Loucy (cell line): ENCODE measurements around the gene C1QTNF4.
"Not testable (repeated sequence)": the region's sequence is repeated elsewhere in the genome, so short reads cannot be mapped to it uniquely, and the experiment has no call there.

Experiments used
- H2AFZ ChIP-seq: fragments of 200-600 bp; sonication (generic); 2 replicates; pipeline ENCODE4 v1.6.0; 2016; ENCODE audit warnings: antibody characterized with exemption, mild to moderate bottlenecking, low read length, moderate library complexity
- H3F3A ChIP-seq: fragments of 200-600 bp; 2 replicates; pipeline ENCODE4 v1.6.0; 2016; ENCODE audit warnings: antibody characterized with exemption, low read depth, mild to moderate bottlenecking
- H3K27me3 ChIP-seq: fragments of 200-600 bp; sonication (generic); 2 replicates; pipeline ENCODE4 v1.6.1; 2014; ENCODE audit warnings: low read length, mild to moderate bottlenecking; ENCODE audit not compliant: insufficient read depth, poor library complexity, severe bottlenecking
- H3K36me3 ChIP-seq: fragments of 200-600 bp; sonication (generic); 2 replicates; pipeline ENCODE4 v1.6.1; 2016; ENCODE audit warnings: low read length; ENCODE audit not compliant: insufficient read depth
- H3K4me1 ChIP-seq: fragments of 200-600 bp; sonication (generic); 2 replicates; pipeline ENCODE4 v1.5.1; 2014; ENCODE audit warnings: low read length, mild to moderate bottlenecking; ENCODE audit not compliant: insufficient read depth, poor library complexity, severe bottlenecking
- H3K4me2 ChIP-seq: fragments of 200-600 bp; sonication (generic); 2 replicates; pipeline ENCODE4 v1.6.0; 2014; ENCODE audit warnings: antibody characterized with exemption, low read length, low read depth, mild to moderate bottlenecking; ENCODE audit not compliant: poor library complexity, severe bottlenecking
- H3K4me3 ChIP-seq: fragments of 200-600 bp; sonication (generic); 2 replicates; pipeline ENCODE4 v1.5.1; 2014; ENCODE audit warnings: low read length, mild to moderate bottlenecking, mixed read lengths; ENCODE audit not compliant: poor library complexity, severe bottlenecking
- H3K79me2 ChIP-seq: fragments of 200-600 bp; sonication (generic); 2 replicates; pipeline ENCODE4 v1.6.1; 2014; ENCODE audit warnings: low read length; ENCODE audit not compliant: insufficient read depth
- H3K9ac ChIP-seq: fragments of 200-600 bp; sonication (generic); 2 replicates; pipeline ENCODE4 v1.6.0; 2014; ENCODE audit warnings: mild to moderate bottlenecking, low read depth, low read length, moderate library complexity; ENCODE audit not compliant: poor library complexity, severe bottlenecking
- H3K9me2 ChIP-seq: fragments of 200-600 bp; sonication (generic); replicated peaks from 2 replicates; pipeline ENCODE4 v1.6.1; 2016; ENCODE audit warnings: low read depth, low read length, mixed read lengths
- H3K9me3 ChIP-seq: fragments of 200-600 bp; sonication (generic); 2 replicates; pipeline ENCODE4 v1.6.1; 2014; ENCODE audit warnings: mild to moderate bottlenecking, antibody characterized with exemption, low read length, low read depth; ENCODE audit not compliant: insufficient read depth
- H4K20me1 ChIP-seq: fragments of 200-600 bp; sonication (generic); 2 replicates; pipeline ENCODE4 v1.6.0; 2014; ENCODE audit warnings: antibody characterized with exemption, low read length, mild to moderate bottlenecking; ENCODE audit not compliant: insufficient read depth, poor library complexity, severe bottlenecking
- EZH2phosphoT487 ChIP-seq: fragments of 200-600 bp; IDR thresholded peaks from 2 replicates; pipeline ENCODE4 v1.6.1; 2018; ENCODE audit warnings: antibody characterized with exemption, mild to moderate bottlenecking, moderate library complexity, borderline replicate concordance
- TF ChIP-seq, protein P1 (sequence below): fragments of 200-600 bp; sonication (generic); conservative IDR thresholded peaks from 2 replicates; pipeline ENCODE4 v1.5.1; 2014; ENCODE audit warnings: mild to moderate bottlenecking, antibody characterized with exemption, low read length

The C1QTNF4 gene

DNA sequence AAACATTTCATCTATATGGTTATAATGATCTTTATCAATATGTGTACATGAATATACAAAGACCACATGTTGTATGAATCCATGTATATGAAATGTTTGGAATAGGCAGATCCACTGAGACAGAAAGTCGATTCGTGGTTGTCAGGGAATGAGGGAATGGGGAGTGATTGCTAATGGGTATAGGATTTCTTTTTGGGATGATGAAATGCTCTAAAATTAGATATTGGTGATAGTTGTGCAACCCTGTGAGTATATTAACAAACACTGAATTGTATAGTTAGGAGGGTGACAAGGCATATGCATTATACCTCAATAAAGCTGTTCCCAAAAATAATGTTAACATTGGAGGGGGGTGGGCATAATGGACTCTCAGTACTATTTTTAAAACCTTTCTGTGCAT is 33.8 kb downstream of the C1QTNF4 start:
- no peak overlapping the region for H3K9ac ChIP-seq
- no peaks in the 10 kb centered on the region for H4K20me1 ChIP-seq
- no peaks in the 10 kb centered on the region for H3F3A ChIP-seq
- no peaks in the 10 kb centered on the region for H3K9me2 ChIP-seq
- no peak overlapping the region for H2AFZ ChIP-seq
- H3K9me3 ChIP-seq, result no peaks in the 10 kb centered on the region
- H3K4me1 ChIP-seq, result peaks cover 4% of the 10 kb centered on the region
- H3K4me2 ChIP-seq, result no peak overlapping the region
- H3K79me2 ChIP-seq, result peaks cover 12% of the 10 kb centered on the region
- TF ChIP-seq EZH2phosphoT487, result no peak
- TF ChIP-seq, protein P1, sequence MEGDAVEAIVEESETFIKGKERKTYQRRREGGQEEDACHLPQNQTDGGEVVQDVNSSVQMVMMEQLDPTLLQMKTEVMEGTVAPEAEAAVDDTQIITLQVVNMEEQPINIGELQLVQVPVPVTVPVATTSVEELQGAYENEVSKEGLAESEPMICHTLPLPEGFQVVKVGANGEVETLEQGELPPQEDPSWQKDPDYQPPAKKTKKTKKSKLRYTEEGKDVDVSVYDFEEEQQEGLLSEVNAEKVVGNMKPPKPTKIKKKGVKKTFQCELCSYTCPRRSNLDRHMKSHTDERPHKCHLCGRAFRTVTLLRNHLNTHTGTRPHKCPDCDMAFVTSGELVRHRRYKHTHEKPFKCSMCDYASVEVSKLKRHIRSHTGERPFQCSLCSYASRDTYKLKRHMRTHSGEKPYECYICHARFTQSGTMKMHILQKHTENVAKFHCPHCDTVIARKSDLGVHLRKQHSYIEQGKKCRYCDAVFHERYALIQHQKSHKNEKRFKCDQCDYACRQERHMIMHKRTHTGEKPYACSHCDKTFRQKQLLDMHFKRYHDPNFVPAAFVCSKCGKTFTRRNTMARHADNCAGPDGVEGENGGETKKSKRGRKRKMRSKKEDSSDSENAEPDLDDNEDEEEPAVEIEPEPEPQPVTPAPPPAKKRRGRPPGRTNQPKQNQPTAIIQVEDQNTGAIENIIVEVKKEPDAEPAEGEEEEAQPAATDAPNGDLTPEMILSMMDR, result no peak
- no peaks in the 10 kb centered on the region for H3K36me3 ChIP-seq
- H3K4me3 ChIP-seq, result no peak overlapping the region
- H3K27me3 ChIP-seq, result no peaks in the 10 kb centered on the region

DNA sequence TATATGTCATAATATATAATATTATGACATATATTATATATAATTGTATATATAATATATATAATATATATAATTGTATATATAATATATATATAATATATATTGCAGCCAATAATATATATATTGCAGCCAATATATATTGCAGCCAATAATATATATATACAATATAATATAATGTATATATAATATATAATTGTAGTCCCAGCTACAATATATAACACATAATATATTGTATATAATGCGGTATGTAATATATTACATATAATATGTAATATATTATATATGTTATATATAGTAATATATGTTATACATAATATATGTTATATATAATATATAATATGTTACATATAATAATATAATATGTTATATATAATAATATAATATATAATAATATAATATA is 35.5 kb downstream of the C1QTNF4 start:
- Histone ChIP-seq H3K4me2 (no peak overlapping the region), H3K9me3 (no peaks in the 10 kb centered on the region), H3K4me3 (no peak overlapping the region), H3F3A (no peaks in the 10 kb centered on the region), H3K27me3 (no peaks in the 10 kb centered on the region), H3K79me2 (no peaks in the 10 kb centered on the region), H3K4me1 (no peaks in the 10 kb centered on the region), H2AFZ (no peak overlapping the region), H4K20me1 (no peaks in the 10 kb centered on the region), H3K9me2 (no peaks in the 10 kb centered on the region), H3K36me3 (no peaks in the 10 kb centered on the region), H3K9ac (no peak overlapping the region)
- TF ChIP-seq, protein P1, result no peak
- no peak for TF ChIP-seq EZH2phosphoT487

DNA sequence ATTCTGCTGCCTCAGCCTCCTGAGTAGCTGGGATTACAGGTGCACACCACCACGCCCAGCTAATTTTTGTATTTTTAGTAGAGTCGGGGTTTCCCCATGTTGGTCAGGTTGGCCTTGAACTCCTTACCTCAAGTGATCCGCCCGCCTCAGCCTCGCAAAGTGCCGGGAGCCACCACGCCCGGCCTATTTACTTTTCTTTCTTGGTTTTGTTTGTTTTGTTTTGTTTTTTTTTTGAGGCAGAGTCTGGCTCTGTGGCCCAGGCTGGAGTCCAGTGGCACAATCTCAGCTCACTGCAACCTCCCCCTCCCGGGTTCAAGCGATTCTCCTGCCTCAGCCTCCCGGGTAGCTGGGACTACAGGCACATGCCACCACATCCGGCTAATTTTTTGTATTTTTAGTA is 37.2 kb downstream of the C1QTNF4 start:
- H3K36me3 ChIP-seq, H3K9ac ChIP-seq, H3K27me3 ChIP-seq, H3K4me2 ChIP-seq, H3K9me3 ChIP-seq, H3K4me3 ChIP-seq, H3K9me2 ChIP-seq, H3K4me1 ChIP-seq, H4K20me1 ChIP-seq, H3F3A ChIP-seq, H2AFZ ChIP-seq: not testable (repeated sequence)
- peaks cover 13% of the 10 kb centered on the region for H3K79me2 ChIP-seq

DNA sequence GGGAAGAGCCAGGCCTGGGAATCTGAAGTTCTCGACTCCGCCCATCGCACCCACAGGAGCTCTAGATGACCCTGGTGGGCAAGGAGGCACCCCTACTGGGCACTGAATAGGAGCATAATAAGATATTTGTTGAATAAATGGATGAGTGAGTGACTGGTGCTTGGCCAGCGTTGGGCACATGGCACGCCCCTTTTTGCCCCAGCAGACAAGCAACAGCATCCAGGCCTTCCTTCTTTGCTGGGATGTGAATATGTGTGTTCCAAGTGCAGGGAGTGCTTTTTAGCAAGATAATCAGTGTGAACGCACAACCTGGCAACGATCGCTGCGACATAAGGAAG is 40.8 kb downstream of the C1QTNF4 start:
- Histone ChIP-seq H3K36me3 (no peaks in the 10 kb centered on the region), H3K4me2 (peak overlapping the region; percentile 83), H3F3A (no peaks in the 10 kb centered on the region), H3K79me2 (peaks cover 50% of the 10 kb centered on the region), H4K20me1 (peaks cover 41% of the 10 kb centered on the region), H3K9ac (peak overlapping the region; percentile 95), H3K4me3 (peak overlapping the region; percentile 99), H2AFZ (peak overlapping the region; percentile 99), H3K9me3 (no peaks in the 10 kb centered on the region), H3K9me2 (no peaks in the 10 kb centered on the region), H3K27me3 (no peaks in the 10 kb centered on the region), H3K4me1 (peaks cover 25% of the 10 kb centered on the region)
- no peak for TF ChIP-seq EZH2phosphoT487
- TF ChIP-seq, protein P1, result 0 out of 2 replicates have a peak, but pooled peaks have one; percentile 21
